Endometrium (tissue), 2 donors: ENCODE data around the gene C2orf69.

Experiments
- FAIRE-seq: peaks from 2 replicates; lab custom pipeline; 2012; peaks lifted over from hg19 to GRCh38; lab: Jason Lieb, UNC
- donor health status: control.
- donor health status: control.

Gene C2orf69

DNA sequence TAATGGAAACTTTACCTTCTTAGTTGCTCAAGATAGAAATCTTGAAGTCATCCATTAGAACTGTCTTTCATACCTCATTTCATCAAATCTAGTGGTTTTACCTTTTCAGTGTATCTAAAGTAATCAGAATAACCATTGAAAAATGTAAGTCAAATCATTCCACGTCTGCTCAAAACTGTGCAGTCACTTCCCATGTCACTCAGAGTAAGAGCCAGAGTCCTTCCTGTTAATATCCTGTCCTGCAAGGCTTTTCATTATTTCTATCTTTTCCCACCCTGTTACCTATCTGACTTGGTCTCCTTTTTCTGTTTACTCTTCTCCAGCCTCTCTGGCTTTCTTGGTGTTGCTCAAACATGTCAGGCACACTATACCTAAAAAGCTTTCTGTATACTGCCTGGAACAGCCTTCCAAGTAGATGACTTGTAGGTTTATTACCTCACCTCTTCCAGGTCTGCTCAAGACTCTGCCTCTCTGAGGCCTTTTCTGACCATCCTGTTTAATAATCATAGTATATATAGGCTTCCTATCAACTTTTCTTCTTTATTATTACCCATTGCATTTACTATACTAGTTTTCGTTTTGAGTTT lies 3.4 kb downstream of the C2orf69 start:
- FAIRE-seq = no peak

DNA sequence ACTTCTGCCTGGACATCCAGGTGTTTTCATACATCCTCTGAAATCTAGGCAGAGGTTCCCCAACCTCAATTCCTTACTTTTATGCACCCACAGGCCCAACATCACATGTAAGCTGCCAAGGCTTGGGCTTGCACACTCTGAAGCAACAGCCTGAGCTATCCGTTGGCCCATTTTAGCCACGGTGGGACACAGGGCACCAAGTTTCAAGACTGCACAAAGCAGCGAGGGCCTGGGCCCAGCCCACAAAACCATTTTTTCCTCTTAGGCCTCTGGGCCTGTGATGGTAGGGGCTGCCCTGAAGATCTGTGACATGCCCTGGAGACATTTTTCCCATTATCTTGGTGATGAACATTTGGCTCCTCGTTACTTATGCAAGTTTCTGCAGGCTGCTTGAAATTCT lies 5.9 kb downstream of the C2orf69 start:
- no peak for FAIRE-seq

DNA sequence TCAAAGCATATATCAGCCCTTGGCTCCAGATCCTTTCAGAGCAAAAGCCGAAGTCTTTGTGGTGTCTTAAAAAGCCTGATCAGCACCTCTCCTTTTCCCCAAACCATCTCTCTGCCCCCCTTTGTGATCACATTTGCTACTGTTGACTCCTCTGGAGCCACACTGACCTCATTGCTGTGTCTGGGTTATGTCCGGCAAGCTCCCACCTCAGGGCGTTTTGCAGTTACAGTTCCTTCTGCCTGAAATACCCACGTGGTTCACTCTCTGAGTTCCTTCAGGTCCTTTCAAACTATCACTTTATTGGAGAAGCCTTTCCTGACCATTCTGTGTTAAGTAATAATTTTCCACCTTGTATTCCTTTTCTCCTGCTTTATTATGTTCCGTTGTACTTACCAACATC lies 11.8 kb downstream of the C2orf69 start:
- FAIRE-seq = no peak

DNA sequence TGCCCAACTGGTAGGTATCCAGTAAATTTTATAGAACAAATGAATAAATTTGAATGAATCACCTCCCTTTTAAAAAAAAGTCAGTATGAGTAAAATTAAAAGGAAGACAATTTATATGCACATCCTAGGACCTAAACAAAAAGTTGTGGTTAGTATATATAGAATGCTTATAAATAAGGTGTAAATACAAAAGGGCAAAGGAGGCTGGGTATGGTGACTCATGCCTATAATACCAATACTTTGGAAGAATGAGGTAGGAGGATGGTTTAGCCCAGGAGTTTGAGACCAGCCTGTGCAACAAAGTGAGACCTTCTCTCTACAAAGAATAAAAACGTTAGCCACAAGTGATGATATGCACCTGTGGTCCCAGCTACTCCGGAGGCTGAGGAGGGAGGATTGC lies 12.8 kb downstream of the C2orf69 start:
- FAIRE-seq = no peak

DNA sequence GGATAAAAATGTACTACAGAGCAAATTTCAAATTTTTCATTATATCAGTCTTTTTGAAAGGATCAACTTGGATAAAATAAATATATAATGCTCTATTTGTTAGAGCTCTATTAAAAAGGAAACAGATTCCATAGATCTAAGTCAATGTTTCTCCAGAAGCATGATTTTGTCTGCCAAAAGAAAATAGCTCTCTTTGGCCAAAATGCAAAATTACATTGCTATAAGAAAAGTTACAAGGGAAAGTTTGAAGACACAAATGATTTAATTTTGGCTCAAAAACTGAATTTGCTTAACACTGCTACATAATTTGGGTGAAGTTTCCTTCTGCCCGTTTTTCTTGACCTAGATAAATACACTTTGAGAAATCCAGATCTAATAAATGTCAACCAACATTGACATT lies 15.7 kb downstream of the C2orf69 start:
- FAIRE-seq = no peak

DNA sequence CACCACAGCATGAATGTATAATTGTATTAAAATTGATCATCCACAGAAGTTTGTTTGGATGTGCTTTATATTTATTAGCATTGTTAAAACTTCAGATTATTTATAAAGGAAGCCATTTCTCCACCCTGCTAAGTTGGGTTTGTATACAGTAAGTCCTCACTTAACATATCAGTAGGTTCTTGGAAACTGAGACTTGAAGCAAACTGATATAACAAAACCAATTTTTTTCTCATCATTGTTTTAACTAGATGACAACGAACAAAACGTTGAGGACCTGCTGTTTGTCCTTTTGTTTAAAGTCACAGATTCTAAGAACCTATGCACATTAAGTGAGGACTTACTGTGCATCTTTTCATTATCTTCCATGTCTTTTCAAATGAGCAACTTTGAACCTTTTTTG lies 17.1 kb downstream of the C2orf69 start:
- FAIRE-seq = no peak

DNA sequence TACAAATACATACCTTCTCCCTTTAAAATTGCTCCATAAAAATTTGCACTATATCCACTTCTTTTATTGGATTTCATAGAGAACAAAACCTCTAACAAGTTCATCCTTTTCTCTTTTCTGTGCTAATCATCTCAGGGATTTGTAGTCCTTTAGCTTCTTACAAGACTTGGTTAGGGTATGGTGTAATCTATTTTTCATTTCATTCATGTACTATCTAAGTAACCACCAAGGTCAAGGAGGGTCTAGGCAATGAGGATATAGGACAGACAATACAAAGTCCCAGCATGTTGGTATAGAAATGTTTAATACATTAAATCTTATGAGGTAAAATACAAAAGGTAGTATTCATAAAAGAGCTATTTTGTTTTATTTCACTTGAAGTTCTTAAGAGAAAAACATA lies 17.5 kb downstream of the C2orf69 start:
- FAIRE-seq = no peak

DNA sequence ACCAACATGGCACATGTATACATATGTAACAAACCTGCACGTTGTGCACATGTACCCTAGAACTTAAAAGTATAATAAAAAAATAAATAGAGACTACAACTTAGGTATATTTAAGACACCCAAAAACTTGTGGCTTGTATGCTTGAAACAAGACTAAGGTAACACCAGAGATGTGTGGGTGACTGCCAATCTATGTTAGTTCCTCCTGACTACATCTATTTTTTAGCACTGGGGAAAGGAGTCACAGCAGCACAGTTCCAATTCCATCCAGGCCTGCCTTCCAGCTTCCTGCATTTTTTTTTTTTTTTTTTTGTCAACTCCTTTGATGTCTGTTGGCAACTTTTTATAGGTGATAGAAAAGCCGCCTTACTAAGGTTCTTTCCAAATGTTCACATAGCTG lies 18.2 kb downstream of the C2orf69 start:
- FAIRE-seq = no peak

DNA sequence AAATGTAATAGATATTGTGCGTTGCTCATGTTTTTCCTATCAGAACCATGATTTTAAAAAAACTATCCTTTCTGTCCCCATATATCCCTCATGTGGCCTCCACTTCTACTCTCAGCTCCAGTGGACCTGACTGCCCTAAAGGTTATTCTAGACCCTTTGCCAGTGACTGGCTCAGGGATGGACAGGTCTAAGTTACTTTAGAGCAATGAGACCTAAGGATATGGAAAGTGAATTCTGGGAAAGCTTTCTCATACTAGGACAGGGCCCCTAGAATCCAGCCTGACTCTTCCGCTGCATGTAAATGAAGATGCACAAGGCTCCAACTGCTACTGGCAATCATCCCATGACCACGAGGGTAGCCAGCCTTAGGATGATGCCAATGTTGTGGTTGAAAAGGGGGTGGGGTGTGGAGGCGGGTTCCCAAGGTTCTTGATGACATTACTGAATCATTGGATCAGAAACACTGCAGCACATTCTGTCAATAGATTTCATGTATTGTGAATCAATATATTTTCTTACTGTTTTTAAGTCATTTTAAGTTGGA lies 21.3 kb downstream of the C2orf69 start:
- FAIRE-seq = no peak

DNA sequence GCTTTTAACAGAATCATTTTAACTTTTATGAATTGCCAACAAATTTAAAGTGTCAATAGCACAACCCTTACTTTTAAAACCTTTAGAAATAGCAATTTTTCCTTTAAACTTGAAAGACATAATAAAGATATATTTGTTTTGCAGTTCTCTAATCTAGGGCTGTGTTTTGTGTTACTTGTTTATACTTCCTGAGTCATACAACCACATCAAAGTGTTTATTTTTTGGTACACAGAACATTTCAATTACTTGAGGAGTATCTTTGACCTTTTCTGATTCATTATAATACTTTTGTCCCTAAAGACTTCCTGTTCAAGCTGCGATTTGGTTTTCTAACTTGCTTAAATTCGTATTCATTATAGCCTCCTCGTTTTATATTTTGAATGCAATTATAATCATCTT lies 22.4 kb downstream of the C2orf69 start:
- FAIRE-seq = peak; percentile 94

DNA sequence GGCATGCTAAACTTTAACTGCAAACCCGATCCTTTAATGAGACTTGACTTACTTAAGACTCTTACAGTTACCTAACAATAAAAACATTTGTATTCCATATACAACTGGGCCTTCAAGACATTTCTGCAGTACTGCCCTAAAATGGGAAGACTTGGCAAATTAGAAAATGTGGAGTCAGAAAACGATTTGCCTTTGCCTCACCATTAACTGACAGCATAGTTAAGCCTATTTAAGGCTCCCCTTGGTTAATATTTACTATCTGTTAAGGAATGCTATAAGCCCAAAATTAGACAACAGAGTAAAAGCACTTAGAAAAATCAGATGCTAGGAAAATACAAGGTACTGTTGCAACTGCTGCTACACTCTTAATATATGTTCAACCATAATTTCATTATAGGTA lies 25.5 kb downstream of the C2orf69 start:
- FAIRE-seq = no peak

DNA sequence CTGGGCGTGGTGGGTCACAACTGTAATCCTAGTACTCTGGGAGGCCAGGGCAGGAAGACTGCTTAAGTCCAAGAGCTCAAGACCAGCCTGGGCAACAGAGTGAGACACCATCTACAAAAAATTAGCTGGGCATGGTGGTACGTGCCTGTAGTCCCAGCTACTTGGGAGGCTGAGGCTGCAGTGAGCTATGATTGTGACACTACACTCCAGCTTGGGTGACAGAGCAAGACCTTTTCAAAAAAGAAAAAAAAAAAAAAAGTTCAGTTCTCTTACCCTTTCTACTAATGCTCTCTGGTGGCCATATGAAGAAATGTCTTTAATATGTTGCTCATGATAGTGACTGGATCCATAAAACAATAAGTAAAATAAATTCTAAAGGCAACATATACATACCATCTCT lies 29.3 kb downstream of the C2orf69 start:
- FAIRE-seq = peak; percentile 74

DNA sequence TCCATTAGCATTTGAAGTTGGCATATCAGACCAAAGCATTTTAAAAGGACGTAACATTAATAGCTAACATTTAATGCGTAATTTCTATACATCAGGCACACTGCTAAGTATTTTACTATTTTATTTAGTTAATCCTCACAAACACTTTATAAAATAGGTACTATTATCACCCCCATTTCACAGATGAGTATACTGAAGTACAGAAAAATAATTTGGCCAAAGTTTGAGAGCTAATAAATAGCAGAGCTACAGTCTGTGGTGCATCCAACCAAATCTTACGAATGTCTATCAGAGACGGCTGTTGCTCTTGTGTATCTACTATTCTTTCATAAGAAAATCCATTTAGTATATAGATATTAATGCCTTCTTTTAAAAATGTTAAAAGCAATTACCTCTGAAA lies 32.3 kb downstream of the C2orf69 start:
- no peak for FAIRE-seq

DNA sequence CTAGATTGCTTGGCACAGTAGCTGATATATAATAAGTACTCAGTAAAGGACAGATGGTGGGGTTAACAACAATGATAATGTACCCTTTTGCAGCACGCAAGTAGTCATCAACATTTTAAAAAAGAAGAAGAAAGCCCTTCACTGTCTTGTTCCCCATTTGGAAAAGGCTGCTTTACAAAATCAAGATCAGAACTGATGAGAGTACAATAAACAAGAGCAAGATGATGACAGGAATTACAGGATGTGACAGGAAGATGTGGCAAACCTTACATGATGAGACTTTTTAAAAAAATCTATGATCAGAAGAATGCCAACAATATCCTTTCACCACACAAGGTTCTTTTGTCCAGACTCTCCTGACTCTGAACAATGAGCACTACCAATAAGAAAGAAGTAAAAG lies 35.1 kb downstream of the C2orf69 start:
- FAIRE-seq = no peak

DNA sequence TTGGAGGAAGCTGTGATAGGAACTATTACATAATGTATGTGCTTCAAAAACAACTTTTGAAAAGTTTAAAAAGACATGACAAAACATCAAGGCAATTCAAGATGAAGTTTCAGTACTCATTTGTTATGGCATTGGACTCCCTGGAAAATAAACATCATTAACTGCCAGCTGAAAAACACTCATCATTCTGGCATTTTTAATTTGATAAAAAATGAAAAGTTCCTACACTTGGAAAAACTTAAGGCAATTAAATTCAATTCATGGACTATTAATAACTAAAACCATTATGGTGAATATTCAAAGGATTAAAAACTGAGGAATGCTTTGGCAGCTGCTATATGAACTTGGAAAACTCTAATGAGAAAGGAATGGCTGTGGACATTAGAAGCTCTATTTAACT lies 35.7 kb downstream of the C2orf69 start:
- FAIRE-seq = no peak

DNA sequence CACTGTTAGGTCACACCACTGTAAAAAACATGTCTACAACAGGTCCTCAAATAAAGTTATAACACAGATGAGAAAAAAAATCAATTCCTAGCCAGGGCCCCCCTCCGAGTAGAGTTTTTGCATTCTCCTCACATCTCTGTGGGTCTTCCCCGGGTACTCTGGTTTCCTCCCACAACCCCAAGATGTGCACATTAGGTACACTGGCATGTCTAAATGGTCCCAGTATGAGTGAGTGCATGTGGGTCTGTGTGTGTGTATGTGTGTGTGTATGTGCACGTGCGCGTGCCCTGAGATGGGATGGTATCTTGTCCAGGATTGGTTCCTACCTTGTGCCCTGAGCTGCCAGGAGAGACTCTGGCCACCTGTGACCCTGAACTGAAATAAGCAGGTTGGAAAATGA lies 39.3 kb downstream of the C2orf69 start:
- no peak for FAIRE-seq

DNA sequence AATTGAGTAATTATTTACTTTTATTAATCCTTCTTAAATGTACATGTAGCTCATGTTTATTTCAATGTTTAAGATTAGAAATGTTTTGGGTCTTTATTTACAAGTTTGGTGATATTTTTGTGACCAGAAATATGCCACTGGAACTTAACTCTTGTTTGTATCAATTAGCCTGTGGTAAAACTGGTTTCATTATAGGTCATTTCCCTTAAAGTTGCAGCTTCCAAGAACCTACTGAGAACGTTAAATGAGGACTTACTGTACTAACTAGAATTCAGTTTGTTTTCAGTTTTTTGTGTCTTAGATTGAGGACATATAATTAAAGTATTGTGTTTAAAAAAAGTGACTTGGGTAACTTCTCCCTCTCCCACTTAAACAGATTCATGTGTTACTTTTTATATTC lies 39.9 kb downstream of the C2orf69 start:
- no peak for FAIRE-seq

DNA sequence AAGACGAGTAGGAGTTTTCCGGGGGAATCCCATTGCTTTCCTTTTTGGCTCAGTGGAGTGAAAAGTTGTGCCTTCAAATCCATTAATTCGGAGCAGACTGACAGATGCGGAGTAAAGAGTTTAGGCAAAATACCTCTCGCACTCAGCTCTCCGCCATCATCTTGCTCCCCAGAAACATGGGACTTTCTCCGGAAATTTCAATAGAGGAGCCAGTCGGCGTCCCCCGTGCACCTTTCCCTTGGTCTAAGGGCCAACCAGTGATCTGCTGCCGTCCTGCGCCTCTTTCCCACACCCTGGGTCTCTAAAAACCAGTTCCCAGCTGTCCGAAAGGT lies 43.9 kb downstream of the C2orf69 start:
- FAIRE-seq = no peak

DNA sequence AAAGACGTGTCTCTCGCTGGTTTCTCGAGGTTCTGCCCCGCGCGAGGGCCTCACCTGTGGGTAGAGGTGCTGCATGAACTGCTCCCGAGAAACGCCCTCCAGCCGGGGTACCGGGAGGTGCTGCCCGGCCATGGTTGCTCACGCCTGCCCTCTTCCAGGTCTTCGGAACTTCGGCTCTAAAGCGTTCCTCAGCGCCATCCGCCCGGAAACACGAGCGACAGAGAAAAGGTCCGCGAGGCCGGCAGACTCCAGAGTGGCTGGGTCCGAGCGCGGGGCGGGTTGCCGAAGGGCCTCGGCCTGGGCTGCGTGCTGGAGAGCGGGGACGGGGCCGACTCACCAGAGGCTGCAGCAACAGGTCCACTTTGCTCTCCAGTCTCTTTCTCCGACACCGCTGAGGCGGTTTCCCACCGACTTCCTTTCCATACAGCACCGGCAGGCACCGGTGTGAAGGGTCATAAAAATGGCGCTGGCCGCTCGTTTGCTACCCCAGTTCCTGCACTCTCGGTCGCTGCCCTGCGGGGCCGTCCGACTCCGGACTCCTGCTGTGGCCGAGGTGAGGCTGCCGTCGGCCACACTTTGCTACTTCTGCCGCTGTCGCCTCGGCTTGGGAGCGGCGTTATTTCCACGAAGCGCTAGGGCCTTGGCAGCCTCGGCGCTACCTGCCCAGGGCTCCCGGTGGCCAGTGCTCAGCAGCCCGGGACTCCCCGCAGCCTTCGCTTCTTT lies 44.4 kb downstream of the C2orf69 start, which contains the start of the genes MAIP1 and TYW5:
TSS of gene MAIP1 (plus strand) at position 244 of the 723 bp plus-strand sequence. CDS start at position 461, 217 bp downstream.
TSS of gene TYW5 (minus strand) at position 153 of the 723 bp plus-strand sequence. CDS start at position 132, 21 bp downstream.
- FAIRE-seq = no peak

DNA sequence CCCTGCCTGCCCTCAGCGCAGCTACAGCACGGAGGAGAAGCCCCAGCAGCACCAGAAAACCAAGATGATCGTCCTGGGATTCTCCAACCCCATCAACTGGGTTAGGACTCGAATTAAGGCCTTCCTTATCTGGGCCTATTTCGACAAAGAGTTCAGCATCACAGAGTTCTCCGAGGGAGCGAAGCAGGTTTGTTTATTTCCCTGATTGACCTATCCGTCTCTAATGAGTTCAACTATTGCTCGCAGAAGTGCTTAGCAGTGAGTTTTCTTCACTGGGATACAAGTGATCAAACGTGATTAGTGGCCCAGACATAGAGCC lies 44.9 kb downstream of the C2orf69 start:
- FAIRE-seq = no peak

DNA sequence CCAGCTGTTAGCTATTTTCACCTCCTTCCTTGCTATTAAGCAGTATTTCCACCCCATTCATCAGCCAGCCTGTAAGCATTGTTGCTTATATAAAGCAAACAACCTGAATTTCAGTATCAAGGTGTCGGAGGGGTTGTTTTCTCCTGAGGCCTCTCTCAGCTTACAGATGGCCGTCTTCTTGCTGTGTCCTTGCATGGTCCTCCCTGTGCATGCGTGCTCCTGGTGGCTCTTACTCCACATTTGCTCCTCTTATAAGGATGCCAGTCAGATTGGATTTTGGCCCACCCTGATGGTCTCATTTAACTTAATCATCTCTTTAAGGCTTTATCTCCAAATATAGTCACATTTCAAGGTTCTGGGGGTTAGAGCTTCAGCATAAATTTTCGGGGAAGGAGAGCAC lies 46.9 kb downstream of the C2orf69 start:
- no peak for FAIRE-seq

DNA sequence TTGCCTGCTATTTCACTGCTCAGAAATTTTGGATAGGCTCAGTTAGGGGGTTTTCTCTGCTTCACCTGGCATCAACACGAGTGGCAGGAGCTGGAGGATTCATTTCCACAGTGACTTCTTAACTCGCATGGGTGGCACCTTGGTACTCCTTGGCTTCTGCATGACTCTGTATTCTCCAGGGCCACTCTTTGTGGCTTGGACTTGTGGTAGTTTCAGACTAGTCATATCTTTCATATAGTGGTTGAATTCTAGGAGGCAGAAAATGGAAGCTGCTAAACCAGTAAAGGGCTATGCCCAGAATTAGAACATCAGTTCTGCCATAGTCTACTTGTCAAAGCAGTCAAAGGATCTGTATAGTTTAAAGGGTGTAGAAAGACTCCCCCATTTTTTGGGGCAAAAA lies 51.1 kb downstream of the C2orf69 start:
- no peak for FAIRE-seq

DNA sequence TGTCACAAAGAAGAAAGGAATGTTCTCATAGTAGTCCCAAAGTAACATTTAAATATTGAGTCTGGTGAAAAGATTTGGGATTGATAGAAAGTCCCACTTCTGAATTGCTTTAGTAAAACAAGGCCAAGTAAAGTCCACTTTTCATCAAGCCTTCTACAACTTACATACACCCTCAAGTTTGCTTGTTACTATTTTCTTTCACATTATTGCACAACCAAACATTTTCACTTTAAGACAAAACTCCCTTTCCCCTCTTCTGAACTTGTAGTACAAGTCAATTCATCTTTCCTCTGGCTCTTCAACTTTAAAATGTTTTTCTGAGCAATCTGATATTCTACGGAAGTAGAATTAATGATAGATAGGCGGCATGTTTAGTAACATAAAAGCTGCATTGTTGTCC lies 55.3 kb downstream of the C2orf69 start:
- FAIRE-seq = no peak

DNA sequence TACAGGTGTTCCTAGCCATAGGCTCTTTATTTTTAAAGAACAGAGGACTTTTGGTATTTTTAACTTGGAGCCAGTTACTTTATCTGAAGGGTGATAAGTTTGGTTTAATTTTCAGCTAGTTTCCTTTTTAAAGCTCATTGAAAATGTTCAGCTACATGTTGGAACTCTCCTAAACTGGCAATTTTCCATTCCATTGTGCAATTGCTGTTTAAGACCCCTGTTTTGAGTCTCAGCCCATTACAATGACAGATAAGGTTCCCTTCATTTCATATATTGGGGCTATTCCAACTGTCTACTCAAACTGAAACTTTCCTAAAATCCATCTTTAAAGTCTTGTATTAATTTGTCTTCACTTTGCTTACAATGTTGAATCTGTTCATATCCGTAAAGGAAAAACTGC lies 55.9 kb downstream of the C2orf69 start:
- no peak for FAIRE-seq
